Endodermal cell (in vitro differentiated cells): ENCODE results near the gene HHAT. TPM values are rescaled to one million over a fixed set of nuclear protein-coding genes. Genes with fewer than 3 reads are reported as not detected.

Experiments used
- DNase-seq: peaks from one replicate; pipeline ENCODE4 v3.0.0-alpha.2; 2017
- H3K27ac ChIP-seq: 2 replicates; pipeline ENCODE4 v1.5.1; 2013; ENCODE audit warnings: mild to moderate bottlenecking, low read depth, low read length, moderate library complexity
- H3K27me3 ChIP-seq: 2 replicates; pipeline ENCODE4 v1.6.1; 2013; ENCODE audit warnings: mild to moderate bottlenecking, low read length, moderate library complexity; ENCODE audit not compliant: insufficient read depth, control insufficient read depth, poor library complexity, severe bottlenecking
- H3K36me3 ChIP-seq: 2 replicates; pipeline ENCODE4 v1.7.0; 2013; ENCODE audit warnings: mild to moderate bottlenecking, low read length, moderate library complexity; ENCODE audit not compliant: control insufficient read depth, insufficient read depth
- H3K4me1 ChIP-seq: one replicate; pipeline ENCODE4 v1.7.0; 2013; ENCODE audit warnings: low read length; ENCODE audit not compliant: control insufficient read depth, insufficient read depth
- H3K4me3 ChIP-seq: 2 replicates; pipeline ENCODE4 v1.5.1; 2013; ENCODE audit warnings: mild to moderate bottlenecking, low read length, moderate library complexity
- H3K9ac ChIP-seq: 2 replicates; pipeline ENCODE4 v1.6.1; 2013; ENCODE audit warnings: mild to moderate bottlenecking, low read length, moderate library complexity; ENCODE audit not compliant: poor library complexity, severe bottlenecking; ENCODE audit errors: extremely low read depth
- H3K9me3 ChIP-seq: 2 replicates; pipeline ENCODE4 v1.6.1; 2013; ENCODE audit warnings: mild to moderate bottlenecking, low read length, moderate library complexity; ENCODE audit not compliant: control insufficient read depth
- H3K27ac Mint-ChIP-seq: 2 replicates; pipeline ENCODE4 v1.8.0; 2020; ENCODE audit warnings: mixed read lengths
- H3K27me3 Mint-ChIP-seq: 2 replicates; pipeline ENCODE4 v1.8.0; 2021; ENCODE audit warnings: mild to moderate bottlenecking, mixed read lengths; ENCODE audit not compliant: insufficient read depth
- H3K36me3 Mint-ChIP-seq: 2 replicates; pipeline ENCODE4 v1.8.0; 2020; ENCODE audit warnings: low read depth, mixed read lengths
- H3K4me1 Mint-ChIP-seq: 2 replicates; pipeline ENCODE4 v1.8.0; 2020; ENCODE audit warnings: mixed read lengths
- H3K4me3 Mint-ChIP-seq: 2 replicates; pipeline ENCODE4 v1.8.0; 2020; ENCODE audit warnings: mild to moderate bottlenecking, moderate library complexity, mixed read lengths
- H3K9me3 Mint-ChIP-seq: 2 replicates; pipeline ENCODE4 v1.8.0; 2020; ENCODE audit warnings: mild to moderate bottlenecking, mixed read lengths
- WGBS, 2 experiments: methylation state at CpG; one replicate each; pipeline versions ENCODE4 v1.1.5 to v1.1.7; 2013; ENCODE audit warnings: missing lambda C conversion rate in 2 of 2, mixed read lengths in 1 of 2; ENCODE audit not compliant: insufficient coverage in 1 of 2, insufficient read length in 1 of 2; 5-methylcytosine and 5-hydroxymethylcytosine counted together
- total RNA-seq, 2 donors: library from RNA; stranded (reverse); fragmentation: NEBNext Ultra II Directional in 1 of 2; extraction: Animal tissue kit (Norgen Biotek cat#: 25700) in 1 of 2; gene quantifications; 2 replicates in 1 of 2; 3 replicates in 1 of 2; pipeline ENCODE4 v1.2.1, GENCODE V29; 2021
- TF ChIP-seq, protein P1 (sequence below): fragments of 200-600 bp; sonication (generic); conservative IDR thresholded peaks from 2 replicates; pipeline ENCODE4 v1.5.0; 2021; ENCODE audit warnings: antibody characterized with exemption, mild to moderate bottlenecking

HHAT gene
- total RNA-seq, 2 donors from 2014 or later, result 6.9 to 9.8 TPM

DNA sequence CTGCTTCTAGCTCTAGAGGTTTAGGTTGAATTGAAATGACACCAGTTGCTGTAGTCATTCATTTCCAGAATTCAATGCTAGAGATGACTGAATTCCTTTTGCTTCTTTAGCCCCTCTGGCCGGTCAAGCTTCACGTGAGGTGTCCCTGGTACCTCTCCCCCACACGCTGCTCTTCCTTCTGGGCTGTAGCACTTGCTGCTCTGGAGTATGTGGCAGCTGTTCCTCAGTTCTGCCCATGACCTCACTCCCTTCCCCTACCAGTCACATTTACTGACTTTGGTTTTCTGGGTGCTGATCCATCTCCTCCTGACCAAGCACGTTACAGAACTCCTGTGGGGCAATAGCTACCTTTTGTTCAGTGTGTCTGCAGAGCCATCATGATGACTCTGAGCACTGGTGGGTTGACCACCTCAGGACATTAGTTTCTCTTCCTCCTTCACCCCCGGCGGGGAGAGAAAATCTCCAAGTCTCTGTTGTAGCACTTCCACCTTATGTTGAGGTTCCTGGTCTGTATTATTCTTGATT, 128.1 kb downstream of the HHAT start:
- no peak for DNase-seq
- TF ChIP-seq, protein P1, sequence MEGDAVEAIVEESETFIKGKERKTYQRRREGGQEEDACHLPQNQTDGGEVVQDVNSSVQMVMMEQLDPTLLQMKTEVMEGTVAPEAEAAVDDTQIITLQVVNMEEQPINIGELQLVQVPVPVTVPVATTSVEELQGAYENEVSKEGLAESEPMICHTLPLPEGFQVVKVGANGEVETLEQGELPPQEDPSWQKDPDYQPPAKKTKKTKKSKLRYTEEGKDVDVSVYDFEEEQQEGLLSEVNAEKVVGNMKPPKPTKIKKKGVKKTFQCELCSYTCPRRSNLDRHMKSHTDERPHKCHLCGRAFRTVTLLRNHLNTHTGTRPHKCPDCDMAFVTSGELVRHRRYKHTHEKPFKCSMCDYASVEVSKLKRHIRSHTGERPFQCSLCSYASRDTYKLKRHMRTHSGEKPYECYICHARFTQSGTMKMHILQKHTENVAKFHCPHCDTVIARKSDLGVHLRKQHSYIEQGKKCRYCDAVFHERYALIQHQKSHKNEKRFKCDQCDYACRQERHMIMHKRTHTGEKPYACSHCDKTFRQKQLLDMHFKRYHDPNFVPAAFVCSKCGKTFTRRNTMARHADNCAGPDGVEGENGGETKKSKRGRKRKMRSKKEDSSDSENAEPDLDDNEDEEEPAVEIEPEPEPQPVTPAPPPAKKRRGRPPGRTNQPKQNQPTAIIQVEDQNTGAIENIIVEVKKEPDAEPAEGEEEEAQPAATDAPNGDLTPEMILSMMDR, result no peak
- Histone ChIP-seq H3K9me3 (no peaks in the 10 kb centered on the region), H3K27ac (no peak overlapping the region), H3K4me3 (no peak overlapping the region), H3K9ac (no peak overlapping the region), H3K27me3 (no peaks in the 10 kb centered on the region), H3K4me1 (no peaks in the 10 kb centered on the region), H3K36me3 (no peaks in the 10 kb centered on the region)
- H3K4me1 Mint-ChIP-seq, result peaks cover 5% of the 10 kb centered on the region
- H3K27ac Mint-ChIP-seq, result no peak overlapping the region
- no peak overlapping the region for H3K4me3 Mint-ChIP-seq
- 94 to 100% methylated on average over 3 to 6 of the region's 6 CpGs for WGBS, 2 experiments
- H3K27me3 Mint-ChIP-seq, result no peaks in the 10 kb centered on the region
- H3K9me3 Mint-ChIP-seq, result no peaks in the 10 kb centered on the region
- no peaks in the 10 kb centered on the region for H3K36me3 Mint-ChIP-seq

DNA sequence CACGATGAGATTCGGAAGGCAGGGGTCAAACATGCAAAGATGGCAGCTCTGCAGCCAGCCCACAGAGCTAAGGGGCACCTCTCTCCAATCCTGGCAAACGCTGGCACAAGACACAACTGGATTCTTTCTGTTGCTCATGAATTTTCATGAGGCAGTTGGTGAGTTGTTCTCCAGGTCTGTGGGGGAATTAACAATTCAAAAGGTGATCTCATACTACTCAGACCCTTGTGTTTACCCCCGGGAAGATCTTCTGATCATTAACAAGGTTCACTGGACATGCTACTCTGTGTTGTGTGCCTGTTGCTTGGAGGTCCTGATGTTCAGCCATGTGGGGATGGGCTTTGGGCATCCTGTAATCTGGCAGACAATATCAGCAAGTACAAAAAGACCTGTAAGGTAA, 128.9 kb downstream of the HHAT start:
- no peaks in the 10 kb centered on the region for H3K36me3 ChIP-seq
- TF ChIP-seq, protein P1, result no peak
- no peaks in the 10 kb centered on the region for H3K9me3 ChIP-seq
- H3K27me3 Mint-ChIP-seq, result no peaks in the 10 kb centered on the region
- H3K4me3 Mint-ChIP-seq, result no peak overlapping the region
- DNase-seq, result no peak
- no peaks in the 10 kb centered on the region for H3K27me3 ChIP-seq
- H3K27ac ChIP-seq, result no peak overlapping the region
- no peaks in the 10 kb centered on the region for H3K36me3 Mint-ChIP-seq
- no peaks in the 10 kb centered on the region for H3K4me1 ChIP-seq
- H3K9me3 Mint-ChIP-seq, result no peaks in the 10 kb centered on the region
- H3K27ac Mint-ChIP-seq, result no peak overlapping the region
- 86 to 100% methylated on average over 2 to 4 of the region's 4 CpGs for WGBS, 2 experiments
- H3K4me3 ChIP-seq, result no peak overlapping the region
- peaks cover 2% of the 10 kb centered on the region for H3K4me1 Mint-ChIP-seq
- no peak overlapping the region for H3K9ac ChIP-seq

DNA sequence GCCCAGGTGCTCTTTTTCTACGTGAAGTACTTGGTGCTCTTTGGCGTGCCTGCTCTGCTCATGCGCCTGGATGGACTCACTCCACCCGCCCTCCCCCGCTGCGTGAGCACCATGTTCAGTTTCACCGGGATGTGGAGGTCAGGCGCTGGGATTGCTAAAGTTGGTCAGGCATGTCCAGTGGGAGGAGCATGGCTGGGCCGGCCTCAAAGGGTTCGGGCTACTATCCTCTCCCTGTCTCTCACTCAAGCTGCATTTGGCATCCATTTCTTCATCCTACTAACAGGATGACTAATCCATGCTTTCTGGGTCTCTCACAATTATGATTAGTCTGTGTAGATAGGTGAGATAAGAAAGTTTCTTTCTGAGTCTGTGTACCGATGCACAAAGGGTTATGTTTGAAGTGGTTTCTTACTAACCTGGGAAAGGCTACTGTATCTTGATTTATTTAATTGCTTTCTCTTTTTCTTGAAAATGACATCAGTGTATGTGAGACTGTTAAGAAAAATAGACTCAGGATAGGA, 135.9 kb downstream of the HHAT start:
- H3K4me3 ChIP-seq, result no peak overlapping the region

More for the DNA sequence above, 135.9 kb downstream of the HHAT start:
- Histone ChIP-seq H3K9ac (no peak overlapping the region), H3K27me3 (no peaks in the 10 kb centered on the region), H3K4me1 (no peaks in the 10 kb centered on the region), H3K36me3 (no peaks in the 10 kb centered on the region), H3K9me3 (no peaks in the 10 kb centered on the region), H3K27ac (no peak overlapping the region)
- no peaks in the 10 kb centered on the region for H3K4me1 Mint-ChIP-seq
- WGBS, 2 experiments, result 93 to 95% methylated on average over 7 to 11 of the region's 11 CpGs
- H3K27ac Mint-ChIP-seq, result no peak overlapping the region
- H3K4me3 Mint-ChIP-seq, result no peak overlapping the region
- TF ChIP-seq, protein P1, result no peak
- no peaks in the 10 kb centered on the region for H3K36me3 Mint-ChIP-seq
- no peaks in the 10 kb centered on the region for H3K27me3 Mint-ChIP-seq
- DNase-seq, result no peak
- no peaks in the 10 kb centered on the region for H3K9me3 Mint-ChIP-seq
